GM19452 (cell line): ENCODE results near the gene SPANXN2.
"Not testable (repeated sequence)": the region's sequence is repeated elsewhere in the genome, so short reads cannot be mapped to it uniquely, and the experiment has no call there.

Experiments used
- ATAC-seq: cut with Tn5 transposase; IDR thresholded peaks from one replicate; pipeline ENCODE4 v1.9.1; 2021; ENCODE audit not compliant: unreplicated experiment

SPANXN2 gene

GRCh38 chrX:143720652-143721051 is at the start of gene SPANXN2:
Gene SPANXN2 (minus strand): TSS chrX:143720752. CDS start chrX:143720668, 84 bp downstream.
- not testable (repeated sequence) for ATAC-seq

DNA sequence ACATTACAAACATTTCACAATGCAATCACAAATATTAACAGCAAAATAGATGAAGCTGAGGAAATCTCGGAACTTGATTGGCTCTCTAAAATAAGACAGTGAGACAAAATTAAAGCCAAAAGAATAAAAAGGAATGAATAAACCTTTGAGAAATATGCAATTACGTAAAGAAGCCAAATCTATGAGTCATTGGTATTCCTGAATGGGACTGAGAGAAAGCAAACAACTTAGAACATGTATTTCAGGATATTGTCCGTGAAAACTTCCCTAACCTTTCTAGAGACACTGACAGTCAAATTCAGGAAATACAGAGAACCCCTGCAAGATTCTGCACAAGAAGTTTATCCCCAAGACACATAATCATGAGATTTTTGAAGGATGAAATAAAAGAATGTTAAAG is 48.4 kb upstream of the SPANXN2 start:
- ATAC-seq: no peak

DNA sequence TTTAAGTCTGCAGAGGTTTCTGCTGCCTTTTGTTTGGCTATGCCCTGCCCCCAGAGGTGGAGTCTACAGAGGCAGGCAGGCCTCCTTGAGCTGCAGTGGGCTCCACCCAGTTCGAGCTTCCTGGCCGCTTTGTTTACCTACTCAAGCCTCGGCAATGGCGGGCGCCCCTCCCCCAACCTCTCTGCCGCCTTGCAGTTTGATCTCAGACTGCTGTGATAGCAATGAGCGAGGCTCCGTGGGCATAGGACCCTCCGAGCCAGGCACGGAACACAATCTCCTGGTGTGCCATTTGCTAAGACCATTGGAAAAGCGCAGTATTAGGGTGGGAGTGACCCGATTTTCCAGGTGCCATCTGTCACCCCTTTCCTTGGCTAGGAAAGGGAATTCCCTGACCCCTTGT is 47.2 kb upstream of the SPANXN2 start:
- ATAC-seq: not testable (repeated sequence)

DNA sequence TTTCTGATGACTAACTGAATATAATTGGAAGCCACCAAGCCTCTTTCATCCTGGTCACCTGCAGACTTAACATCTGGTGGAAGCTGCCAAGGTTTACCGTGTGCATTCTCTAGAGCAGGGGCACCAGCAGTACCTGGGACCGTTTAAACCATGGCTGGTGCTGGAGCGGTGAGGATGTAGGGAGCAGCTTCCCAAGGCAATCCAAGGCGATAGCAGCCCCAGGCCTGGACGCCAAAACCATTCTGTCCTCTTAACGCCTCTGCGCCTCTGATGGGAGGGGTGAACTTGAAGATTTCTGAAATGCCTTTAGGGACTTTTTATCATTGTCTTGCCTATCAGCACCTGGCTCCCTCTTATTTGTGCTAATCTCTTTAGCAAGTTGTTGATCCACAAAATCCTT is 37.3 kb upstream of the SPANXN2 start:
- ATAC-seq: no peak

DNA sequence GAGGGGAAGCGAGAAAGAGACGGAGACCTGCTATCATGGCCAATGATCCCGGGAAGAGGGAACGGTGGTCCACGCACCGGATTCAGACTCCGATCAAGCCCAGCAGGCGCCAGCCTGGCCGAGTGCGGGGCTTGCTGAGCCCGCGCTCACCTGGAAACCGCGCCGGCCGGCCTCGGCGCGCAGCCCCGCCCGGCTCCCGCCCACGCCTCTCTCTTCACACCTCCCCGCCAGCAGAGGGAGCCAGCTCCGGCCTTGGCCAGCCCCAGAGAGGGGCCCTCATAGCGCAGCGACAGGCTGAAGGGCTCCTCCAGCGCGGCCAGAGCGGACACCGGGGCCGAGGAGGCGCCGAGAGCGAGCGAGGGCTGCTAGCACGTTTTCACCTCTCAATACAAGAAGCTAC is 36.8 kb upstream of the SPANXN2 start:
- no peak for ATAC-seq

- no peak for ATAC-seq
Measured at GRCh38 chrX:143754183-143754582, 33.6 kb upstream of the SPANXN2 start.

- ATAC-seq: no peak
Measured at GRCh38 chrX:143733866-143734265, 13.3 kb upstream of the SPANXN2 start.

DNA sequence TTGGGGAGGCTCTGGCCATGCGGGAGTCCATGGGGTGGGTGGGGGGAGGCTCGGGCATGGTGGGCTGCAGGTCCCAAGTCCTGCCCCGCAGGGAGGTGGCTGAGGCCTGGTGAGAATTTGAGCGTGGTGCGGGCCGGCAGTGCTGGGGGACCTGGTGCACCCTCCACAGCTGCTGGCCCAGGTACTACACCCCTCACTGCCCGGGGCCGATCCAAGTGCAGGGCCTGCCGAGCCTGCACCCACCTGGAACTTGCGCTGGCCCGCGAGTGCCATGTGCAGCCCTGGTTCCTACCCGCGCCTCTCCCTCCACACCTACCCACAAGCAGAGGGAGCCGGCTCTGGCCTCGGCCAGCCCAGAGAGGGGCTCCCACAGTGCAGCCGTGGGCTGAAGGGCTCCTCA is 5.7 kb upstream of the SPANXN2 start:
- no peak for ATAC-seq

GRCh38 chrX:143701460-143701859 is 19.1 kb downstream of the SPANXN2 start:
- ATAC-seq: no peak

- no peak for ATAC-seq
Measured at GRCh38 chrX:143694885-143695284, 25.7 kb downstream of the SPANXN2 start.

GRCh38 chrX:143683486-143683885 is 37.1 kb downstream of the SPANXN2 start:
- ATAC-seq: no peak

DNA sequence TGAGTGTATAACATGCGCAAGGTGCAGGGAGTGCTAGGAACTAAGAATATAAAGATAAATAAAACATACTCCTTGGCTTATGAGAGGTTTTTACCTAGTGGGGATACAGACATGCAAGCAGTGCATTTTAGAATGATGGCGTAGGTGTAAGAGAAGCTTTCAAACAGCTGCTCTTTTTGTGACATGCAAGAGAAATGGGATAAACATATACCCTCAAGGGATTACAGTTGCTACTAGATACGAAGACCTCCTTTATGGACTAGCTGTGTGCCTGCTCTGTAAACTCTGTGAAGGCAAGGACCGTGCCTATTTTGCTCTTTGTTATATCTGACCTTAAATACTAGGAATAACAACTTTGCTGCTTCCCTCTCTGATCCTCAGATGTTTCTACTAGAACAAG is 45.6 kb downstream of the SPANXN2 start:
- no peak for ATAC-seq

- ATAC-seq: no peak
Measured at GRCh38 chrX:143669395-143669794, 51.2 kb downstream of the SPANXN2 start.

GRCh38 chrX:143664302-143664701 is 56.2 kb downstream of the SPANXN2 start:
- no peak for ATAC-seq

- ATAC-seq: no peak
Measured at GRCh38 chrX:143663755-143664154, 56.8 kb downstream of the SPANXN2 start.
